ENCODE data around the gene CSNK1D. TPM values are rescaled to one million over a fixed set of nuclear protein-coding genes. Genes with fewer than 3 reads are reported as not detected.

The CSNK1D gene
- total RNA-seq, 1 experiment from 2014 or later = 137 TPM

DNA sequence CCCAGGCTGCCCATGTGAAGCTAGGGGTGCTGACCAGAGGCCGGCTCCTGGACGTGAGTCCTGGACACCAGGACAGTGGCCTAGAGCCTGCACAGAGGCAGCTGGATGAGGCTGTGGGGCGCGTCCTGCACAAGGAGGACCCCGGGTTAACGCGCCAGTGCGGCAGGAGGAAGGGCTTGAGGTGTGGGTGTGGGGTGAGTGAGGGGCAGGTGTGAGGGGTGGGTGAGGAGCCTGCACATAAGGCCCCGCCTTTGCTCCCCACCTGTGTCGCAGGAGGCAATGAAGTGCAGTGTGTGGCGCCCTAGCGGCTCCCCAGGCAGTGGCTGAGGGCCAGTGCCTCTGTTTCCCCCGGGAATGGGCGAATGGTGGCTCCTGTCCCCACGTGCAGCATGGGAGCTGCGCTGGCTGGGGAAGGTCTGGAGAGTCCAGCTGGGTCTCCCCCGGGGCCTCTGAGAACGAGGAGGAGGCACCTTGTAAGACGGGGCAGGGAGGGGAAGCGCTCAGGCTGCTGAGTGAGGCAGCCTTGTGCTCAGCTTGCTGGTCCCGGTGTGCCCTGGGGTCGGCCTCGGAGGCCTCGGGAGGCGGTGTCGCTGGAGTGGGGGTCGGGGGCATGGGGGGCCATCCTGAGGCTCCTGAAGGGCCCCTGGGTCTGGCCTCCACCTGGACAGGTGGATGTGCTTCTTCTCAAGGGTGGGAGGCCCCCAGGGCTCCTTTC lies 40.7 kb upstream of the CSNK1D start:
- H3K79me1 ChIP-seq (ENCODE audit: insufficient read depth, low read depth, low read length, poor library complexity, severe bottlenecking) = no peaks in the 10 kb centered on the region
- H3T11ph ChIP-seq (ENCODE audit: low read length) = no peak overlapping the region
- Mint-ChIP-seq H3K36me3 (ENCODE audit: insufficient read depth in 1 of 3, low read depth in 3 of 3) (no peaks in the 10 kb centered on the region), H3K9me3 (no peaks in the 10 kb centered on the region), H3K27ac (no peak overlapping the region), H3K27me3 (ENCODE audit: low read depth) (peaks cover 26% of the 10 kb centered on the region), H3K4me1 (peaks cover 2 to 13% of the 10 kb centered on the region in 2 experiments; a peak in 3 of 4 replicates), H3K4me3 (no peak overlapping the region)
- H3K18ac ChIP-seq (ENCODE audit: insufficient read length, low read depth, low read length) = no peak overlapping the region
- H2BK12ac ChIP-seq (ENCODE audit: insufficient read length, low read depth, low read length) = no peak overlapping the region
- no peak overlapping the region for H3K4ac ChIP-seq (ENCODE audit: low read depth, low read length)
- TF ChIP-seq, protein P1, sequence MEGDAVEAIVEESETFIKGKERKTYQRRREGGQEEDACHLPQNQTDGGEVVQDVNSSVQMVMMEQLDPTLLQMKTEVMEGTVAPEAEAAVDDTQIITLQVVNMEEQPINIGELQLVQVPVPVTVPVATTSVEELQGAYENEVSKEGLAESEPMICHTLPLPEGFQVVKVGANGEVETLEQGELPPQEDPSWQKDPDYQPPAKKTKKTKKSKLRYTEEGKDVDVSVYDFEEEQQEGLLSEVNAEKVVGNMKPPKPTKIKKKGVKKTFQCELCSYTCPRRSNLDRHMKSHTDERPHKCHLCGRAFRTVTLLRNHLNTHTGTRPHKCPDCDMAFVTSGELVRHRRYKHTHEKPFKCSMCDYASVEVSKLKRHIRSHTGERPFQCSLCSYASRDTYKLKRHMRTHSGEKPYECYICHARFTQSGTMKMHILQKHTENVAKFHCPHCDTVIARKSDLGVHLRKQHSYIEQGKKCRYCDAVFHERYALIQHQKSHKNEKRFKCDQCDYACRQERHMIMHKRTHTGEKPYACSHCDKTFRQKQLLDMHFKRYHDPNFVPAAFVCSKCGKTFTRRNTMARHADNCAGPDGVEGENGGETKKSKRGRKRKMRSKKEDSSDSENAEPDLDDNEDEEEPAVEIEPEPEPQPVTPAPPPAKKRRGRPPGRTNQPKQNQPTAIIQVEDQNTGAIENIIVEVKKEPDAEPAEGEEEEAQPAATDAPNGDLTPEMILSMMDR (conservative IDR thresholded peaks at IDR 0.05) = no peak
- no peak overlapping the region for H3K56ac ChIP-seq (ENCODE audit: insufficient read length, low read depth, low read length)
- no peak overlapping the region for H2BK20ac ChIP-seq (ENCODE audit: low read depth, low read length, poor library complexity, severe bottlenecking)
- no peaks in the 10 kb centered on the region for H3K79me2 ChIP-seq (ENCODE audit: insufficient read depth, low read length)
- no peak overlapping the region for H3K27ac ChIP-seq (ENCODE audit: insufficient read length, low read depth, low read length)
- no peak overlapping the region for H4K91ac ChIP-seq (ENCODE audit: insufficient read length, low read depth, low read length)
- H2AK5ac ChIP-seq (ENCODE audit: insufficient read length, low read length) = no peak overlapping the region
- no peak overlapping the region for H4K5ac ChIP-seq (ENCODE audit: insufficient read length, low read depth, low read length)
- no peaks in the 10 kb centered on the region for H3K4me1 ChIP-seq (ENCODE audit: insufficient read depth, low read length)
- no peak overlapping the region; the same call in 1 of the 2 replicates for H3K14ac ChIP-seq (ENCODE audit: insufficient read depth, low read length)
- no peak overlapping the region for H3K4me2 ChIP-seq (ENCODE audit: insufficient read depth, insufficient read length, low read length)
- no peak overlapping the region for H3K23ac ChIP-seq (ENCODE audit: insufficient read length, low read depth, low read length)
- H3K9ac ChIP-seq (ENCODE audit: extremely low read depth, insufficient read length, low read length) = no peak overlapping the region
- H4K8ac ChIP-seq (replicated peaks; ENCODE audit: insufficient read length, low read depth, low read length) = no peak overlapping the region
- no peaks in the 10 kb centered on the region for H3K9me3 ChIP-seq (ENCODE audit: control insufficient read depth, low read depth, low read length)
- no peaks in the 10 kb centered on the region for H4K20me1 ChIP-seq (ENCODE audit: control insufficient read depth, insufficient read depth, insufficient read length)
- H3K23me2 ChIP-seq (ENCODE audit: insufficient read length, low read depth, low read length, poor library complexity, severe bottlenecking) = peaks cover 6% of the 10 kb centered on the region
- no peak overlapping the region for H2BK15ac ChIP-seq (ENCODE audit: low read depth, low read length)
- H2BK5ac ChIP-seq (ENCODE audit: insufficient read length, low read length) = no peak overlapping the region
- no peak overlapping the region for H2AFZ ChIP-seq (ENCODE audit: low read length)
- no peak overlapping the region for H2BK120ac ChIP-seq (ENCODE audit: low read depth, low read length, poor library complexity, severe bottlenecking)
- no peaks in the 10 kb centered on the region for H3K27me3 ChIP-seq (ENCODE audit: insufficient read depth, low read length)
- no CpG with 5 or more reads among the region's 27 CpGs for WGBS (ENCODE audit: extremely low coverage, insufficient read length, low lambda C conversion rate)
- no peak for DNase-seq

All from H9 (cell line).